CD4-positive, alpha-beta T cell (primary cell): ENCODE data around the gene INPP5B. TPM values are rescaled to one million over a fixed set of nuclear protein-coding genes. Genes with fewer than 3 reads are reported as not detected.

Experiments used
- ATAC-seq: fragments of 200-7000 bp; cut with Tn5 transposase; one replicate; pipeline ENCODE4 v1.10.0; 2022; ENCODE audit warnings: mild to moderate bottlenecking; ENCODE audit not compliant: poor library complexity
- CTCF ChIA-PET: fragments of 350-600 bp; sonication (Branson Sonifier 250); formaldehyde crosslinking; loops from one replicate; lab custom pipeline; 2021; ENCODE audit warnings: antibody characterized with exemption, inconsistent platforms; lab: Charles Lee
- POLR2A ChIA-PET: fragments of 350-600 bp; sonication (Branson Sonifier 250); formaldehyde crosslinking; loops from one replicate; lab custom pipeline; 2021; ENCODE audit warnings: antibody characterized with exemption, inconsistent platforms; lab: Charles Lee
- DNase-seq, 14 experiments: peaks; one replicate each; pipeline ENCODE4 v3.0.0-alpha.2; 2013 to 2020; ENCODE audit warnings: mixed read lengths in 2 of 14
- H3K27ac ChIP-seq, 2 donors: one replicate each; pipeline versions ENCODE4 v1.5.1 to v1.7.0; 2013; ENCODE audit warnings: low read length in 2 of 2, low read depth in 1 of 2, mild to moderate bottlenecking in 1 of 2
- H3K27me3 ChIP-seq, 2 experiments: 1 replicate in 1 of 2; 2 replicates in 1 of 2; pipeline versions ENCODE4 v1.6.1 to v1.7.0; 2013; ENCODE audit warnings: low read length in 2 of 2, control low read depth in 1 of 2, mild to moderate bottlenecking in 1 of 2, moderate library complexity in 1 of 2; ENCODE audit not compliant: insufficient read depth in 2 of 2, control insufficient read depth in 1 of 2
- H3K36me3 ChIP-seq: one replicate; pipeline ENCODE4 v1.6.1; 2013; ENCODE audit warnings: low read length, control low read depth; ENCODE audit not compliant: insufficient read depth
- H3K4me1 ChIP-seq: one replicate; pipeline ENCODE4 v1.6.1; 2013; ENCODE audit warnings: low read length, control low read depth; ENCODE audit not compliant: insufficient read depth
- H3K4me3 ChIP-seq: one replicate; pipeline ENCODE4 v1.5.1; 2013; ENCODE audit warnings: mild to moderate bottlenecking, low read length, moderate library complexity
- H3K9me3 ChIP-seq, 2 experiments: 1 replicate in 1 of 2; 2 replicates in 1 of 2; pipeline versions ENCODE4 v1.6.1 to v1.7.0; 2013; ENCODE audit warnings: low read length in 2 of 2, mild to moderate bottlenecking in 2 of 2, control low read depth in 1 of 2, moderate library complexity in 1 of 2; ENCODE audit not compliant: control insufficient read depth in 1 of 2, insufficient read depth in 1 of 2
- H3K27ac Mint-ChIP-seq: one replicate; pipeline ENCODE4 v1.8.0; 2020; ENCODE audit warnings: mixed read lengths
- H3K27me3 Mint-ChIP-seq: one replicate; pipeline ENCODE4 v1.8.0; 2021; ENCODE audit warnings: mixed read lengths
- H3K36me3 Mint-ChIP-seq: one replicate; pipeline ENCODE4 v1.8.0; 2021; ENCODE audit warnings: low read depth, mixed read lengths
- H3K4me1 Mint-ChIP-seq: one replicate; pipeline ENCODE4 v1.8.0; 2021; ENCODE audit warnings: low read depth, mixed read lengths
- H3K4me3 Mint-ChIP-seq: one replicate; pipeline ENCODE4 v1.8.0; 2020; ENCODE audit warnings: mild to moderate bottlenecking, mixed read lengths
- H3K9me3 Mint-ChIP-seq: one replicate; pipeline ENCODE4 v1.8.0; 2020; ENCODE audit warnings: mixed read lengths
- intact Hi-C, 2 experiments: fragments of 100-400 bp; cut with DNase I in 1 of 2; cut with micrococcal nuclease in 1 of 2; formaldehyde crosslinking; loops; one replicate each; pipeline versions ENCODE4 v1.15.1 to v1.9.0; 2023 to 2025; cut with DNase I, micrococcal nuclease
- total RNA-seq, 174 experiments: library from RNA in 2 of 174; stranded (reverse) in 2 of 174; gene quantifications; one replicate each; pipeline ENCODE4 v1.2.3 and lab custom pipeline; 2021 to 2026
- TF ChIP-seq, protein P1 (sequence below): fragments of 200-600 bp; IDR thresholded peaks from one replicate; pipeline ENCODE4 v1.8.0; 2022; ENCODE audit warnings: antibody characterized with exemption, mild to moderate bottlenecking

INPP5B gene
- total RNA-seq, 2 experiments from 2014 or later, result 11.7 to 12.7 TPM

DNA sequence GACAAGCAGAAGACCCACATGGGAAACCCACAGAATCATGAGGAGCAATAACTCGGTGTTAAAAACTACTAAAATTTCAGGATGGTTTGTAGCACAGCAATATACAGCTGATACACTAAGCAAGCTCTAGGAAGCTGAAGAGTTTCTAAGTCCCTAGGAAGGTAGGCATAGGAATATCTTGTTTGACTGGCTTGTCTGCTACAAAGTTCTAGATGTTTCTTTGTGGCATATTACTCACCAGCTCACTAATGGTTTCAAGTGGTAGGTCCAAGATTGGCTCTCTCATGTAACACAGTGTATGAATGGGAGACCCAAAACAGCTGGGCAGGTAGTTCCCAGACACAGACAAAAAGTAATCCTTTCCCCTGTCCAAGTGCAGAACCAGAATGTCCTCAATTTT lies 74.2 kb downstream of the INPP5B start:
- ChIA-PET POLR2A (no interaction called here), CTCF (no interaction called here)
- TF ChIP-seq, protein P1, sequence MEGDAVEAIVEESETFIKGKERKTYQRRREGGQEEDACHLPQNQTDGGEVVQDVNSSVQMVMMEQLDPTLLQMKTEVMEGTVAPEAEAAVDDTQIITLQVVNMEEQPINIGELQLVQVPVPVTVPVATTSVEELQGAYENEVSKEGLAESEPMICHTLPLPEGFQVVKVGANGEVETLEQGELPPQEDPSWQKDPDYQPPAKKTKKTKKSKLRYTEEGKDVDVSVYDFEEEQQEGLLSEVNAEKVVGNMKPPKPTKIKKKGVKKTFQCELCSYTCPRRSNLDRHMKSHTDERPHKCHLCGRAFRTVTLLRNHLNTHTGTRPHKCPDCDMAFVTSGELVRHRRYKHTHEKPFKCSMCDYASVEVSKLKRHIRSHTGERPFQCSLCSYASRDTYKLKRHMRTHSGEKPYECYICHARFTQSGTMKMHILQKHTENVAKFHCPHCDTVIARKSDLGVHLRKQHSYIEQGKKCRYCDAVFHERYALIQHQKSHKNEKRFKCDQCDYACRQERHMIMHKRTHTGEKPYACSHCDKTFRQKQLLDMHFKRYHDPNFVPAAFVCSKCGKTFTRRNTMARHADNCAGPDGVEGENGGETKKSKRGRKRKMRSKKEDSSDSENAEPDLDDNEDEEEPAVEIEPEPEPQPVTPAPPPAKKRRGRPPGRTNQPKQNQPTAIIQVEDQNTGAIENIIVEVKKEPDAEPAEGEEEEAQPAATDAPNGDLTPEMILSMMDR, result no peak
- H3K9me3 Mint-ChIP-seq, result no peaks in the 10 kb centered on the region
- intact Hi-C loops, result no loop called here
- no peaks in the 10 kb centered on the region for H3K9me3 ChIP-seq
- H3K36me3 Mint-ChIP-seq, result peaks cover 73% of the 10 kb centered on the region
- H3K4me1 ChIP-seq, result no peaks in the 10 kb centered on the region
- no peak overlapping the region for H3K27ac ChIP-seq
- no peak overlapping the region for H3K27ac Mint-ChIP-seq
- no peaks in the 10 kb centered on the region for H3K4me1 Mint-ChIP-seq
- H3K36me3 ChIP-seq, result peaks cover 61% of the 10 kb centered on the region
- H3K4me3 Mint-ChIP-seq, result no peak overlapping the region
- H3K27me3 ChIP-seq, result no peaks in the 10 kb centered on the region
- no peaks in the 10 kb centered on the region for H3K27me3 Mint-ChIP-seq
- H3K4me3 ChIP-seq, result no peak overlapping the region
- no peak for ATAC-seq
- no peak for DNase-seq

DNA sequence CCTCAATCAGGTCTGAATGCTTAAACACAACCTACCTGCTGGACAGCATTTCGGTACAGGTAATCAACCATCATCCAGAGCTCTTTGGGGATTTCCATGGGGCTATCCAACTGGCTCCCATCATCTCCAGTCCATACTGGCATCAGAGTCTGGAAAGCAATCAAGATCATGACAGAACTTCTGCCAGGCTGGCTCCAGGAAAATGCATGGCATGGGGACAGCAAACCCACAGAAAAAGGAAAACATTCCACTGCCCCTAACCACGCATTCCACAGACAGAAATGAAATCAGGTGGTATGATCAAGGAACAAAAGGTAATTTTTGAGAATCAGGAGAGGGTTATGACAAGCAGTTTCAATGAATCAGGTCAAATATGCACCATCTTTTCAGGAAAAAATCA lies 78.4 kb downstream of the INPP5B start:
- H3K4me3 ChIP-seq, result no peak overlapping the region
- H3K36me3 ChIP-seq, result peaks cover 58% of the 10 kb centered on the region
- Mint-ChIP-seq H3K9me3 (no peaks in the 10 kb centered on the region), H3K4me1 (no peaks in the 10 kb centered on the region), H3K27ac (no peak overlapping the region), H3K4me3 (no peak overlapping the region), H3K36me3 (peaks cover 66% of the 10 kb centered on the region), H3K27me3 (no peaks in the 10 kb centered on the region)
- H3K27ac ChIP-seq, result no peak overlapping the region
- H3K4me1 ChIP-seq, result no peaks in the 10 kb centered on the region
- H3K27me3 ChIP-seq, result no peaks in the 10 kb centered on the region
- ATAC-seq, result no peak
- H3K9me3 ChIP-seq, result no peaks in the 10 kb centered on the region
- TF ChIP-seq, protein P1, result no peak
- DNase-seq, result no peak
- ChIA-PET POLR2A (no interaction called here), CTCF (no interaction called here)
- intact Hi-C loops, result no loop called here

DNA sequence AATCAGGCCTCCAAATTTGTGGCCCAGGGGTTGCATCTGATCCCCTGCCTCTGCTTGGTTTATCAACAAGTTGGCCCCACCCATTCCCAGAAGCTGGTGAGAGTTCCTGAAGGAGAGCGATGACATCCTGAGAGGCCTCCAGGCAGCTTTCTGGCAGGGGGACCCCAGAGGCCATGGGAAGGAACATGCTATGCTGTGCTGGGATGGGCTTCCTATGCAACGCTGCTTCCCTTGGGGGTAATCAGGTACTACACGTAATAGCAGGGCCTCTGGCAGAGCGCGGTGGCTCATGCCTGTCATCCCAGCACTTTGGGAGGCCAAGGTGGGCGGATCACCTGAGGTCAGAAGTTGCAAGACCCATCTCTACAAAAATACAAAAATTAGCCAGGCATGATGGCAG lies 79.1 kb downstream of the INPP5B start:
- TF ChIP-seq, protein P1, result no peak
- ChIA-PET POLR2A (no interaction called here), CTCF (no interaction called here)
- H3K27me3 Mint-ChIP-seq, result no peaks in the 10 kb centered on the region
- peaks cover 60% of the 10 kb centered on the region for H3K36me3 Mint-ChIP-seq
- H3K4me1 ChIP-seq, result no peaks in the 10 kb centered on the region
- no peak overlapping the region for H3K4me3 Mint-ChIP-seq
- no peaks in the 10 kb centered on the region for H3K27me3 ChIP-seq
- peaks cover 52% of the 10 kb centered on the region for H3K36me3 ChIP-seq
- intact Hi-C loops, result no loop called here
- ATAC-seq, result no peak
- H3K9me3 Mint-ChIP-seq, result no peaks in the 10 kb centered on the region
- H3K9me3 ChIP-seq, result no peaks in the 10 kb centered on the region
- H3K4me3 ChIP-seq, result no peak overlapping the region
- H3K27ac ChIP-seq, result no peak overlapping the region
- H3K27ac Mint-ChIP-seq, result no peak overlapping the region
- no peaks in the 10 kb centered on the region for H3K4me1 Mint-ChIP-seq
- no peak for DNase-seq
